Liver (tissue), 9 donors: Measurements from ENCODE around the gene TKTL1. TPM values are rescaled to one million over a fixed set of nuclear protein-coding genes. Genes with fewer than 3 reads are reported as not detected.

Experiments used
- DNase-seq: peaks from one replicate; pipeline ENCODE4 v3.0.0-alpha.2; 2017; ENCODE audit warnings: low spot score
- H3K27ac ChIP-seq, 2 donors: one replicate each; pipeline ENCODE4 v1.7.0; 2013; ENCODE audit warnings: inconsistent platforms in 2 of 2, low read length in 2 of 2, control low read depth in 1 of 2, low read depth in 1 of 2, mild to moderate bottlenecking in 1 of 2
- H3K27me3 ChIP-seq, 4 donors: one replicate each; pipeline versions ENCODE4 v1.6.1 to v1.7.0; 2013; ENCODE audit warnings: low read length in 3 of 4, inconsistent platforms in 1 of 4, mild to moderate bottlenecking in 1 of 4, moderate library complexity in 1 of 4; ENCODE audit not compliant: control insufficient read depth in 4 of 4, insufficient read depth in 4 of 4
- H3K36me3 ChIP-seq, 4 donors: one replicate each; pipeline versions ENCODE4 v1.6.1 to v1.7.0; 2013; ENCODE audit warnings: low read length in 3 of 4, mild to moderate bottlenecking in 3 of 4, low read depth in 1 of 4, moderate library complexity in 1 of 4; ENCODE audit not compliant: control insufficient read depth in 4 of 4, insufficient read depth in 3 of 4
- H3K4me1 ChIP-seq, 4 donors: one replicate each; pipeline versions ENCODE4 v1.6.1 to v1.7.0; 2013; ENCODE audit warnings: low read length in 3 of 4, mild to moderate bottlenecking in 3 of 4, moderate library complexity in 1 of 4; ENCODE audit not compliant: control insufficient read depth in 4 of 4, insufficient read depth in 4 of 4
- H3K4me3 ChIP-seq, 3 donors: one replicate each; pipeline versions ENCODE4 v1.6.1 to v1.7.0; 2013; ENCODE audit warnings: low read length in 3 of 3, control low read depth in 1 of 3, low read depth in 1 of 3, mild to moderate bottlenecking in 1 of 3
- H3K9ac ChIP-seq, 2 donors: one replicate each; pipeline ENCODE4 v1.7.0; 2013; ENCODE audit warnings: low read length in 2 of 2, mild to moderate bottlenecking in 2 of 2, moderate library complexity in 2 of 2, control low read depth in 1 of 2, low read depth in 1 of 2
- H3K9me3 ChIP-seq, 4 donors: one replicate each; pipeline versions ENCODE4 v1.6.1 to v1.7.0; 2013; ENCODE audit warnings: low read length in 3 of 4; ENCODE audit not compliant: control insufficient read depth in 4 of 4
- CTCF ChIP-seq: fragments of 150-350 bp; IDR thresholded peaks from 2 replicates; pipeline ENCODE4 v1.5.1; 2017; ENCODE audit warnings: improper control_type of control experiment, low read depth, low read length; ENCODE audit not compliant: missing input control
- EGR1 ChIP-seq, 2 donors: IDR thresholded peaks; 2 replicates each; pipeline ENCODE4 v1.6.1; 2016 to 2018; ENCODE audit warnings: antibody characterized with exemption in 2 of 2, low read depth in 2 of 2
- FOXA1 ChIP-seq: IDR thresholded peaks from 2 replicates; pipeline ENCODE4 v1.6.1; 2016; ENCODE audit warnings: antibody characterized with exemption
- FOXA2 ChIP-seq: IDR thresholded peaks from 2 replicates; pipeline ENCODE4 v1.6.1; 2016; ENCODE audit warnings: antibody characterized with exemption
- GABPA ChIP-seq, 2 donors: IDR thresholded peaks in 1 of 2; conservative IDR thresholded peaks in 1 of 2; 2 replicates each; pipeline ENCODE4 v1.6.1; 2016; ENCODE audit warnings: antibody characterized with exemption in 2 of 2, mild to moderate bottlenecking in 1 of 2, moderate library complexity in 1 of 2
- HNF4A ChIP-seq, 2 donors: conservative IDR thresholded peaks; 2 replicates each; pipeline ENCODE4 v1.6.1; 2016; ENCODE audit warnings: antibody characterized with exemption in 2 of 2, mild to moderate bottlenecking in 2 of 2
- HNF4G ChIP-seq: IDR thresholded peaks from 2 replicates; pipeline ENCODE4 v1.6.1; 2016; ENCODE audit warnings: antibody characterized with exemption
- MAX ChIP-seq: IDR thresholded peaks from 2 replicates; pipeline ENCODE4 v1.6.1; 2016; ENCODE audit warnings: antibody characterized with exemption
- NR2F2 ChIP-seq: IDR thresholded peaks from 2 replicates; pipeline ENCODE4 v1.6.1; 2016; ENCODE audit warnings: antibody characterized with exemption
- RAD21 ChIP-seq, 2 donors: IDR thresholded peaks; 2 replicates each; pipeline ENCODE4 v1.6.1; 2016; ENCODE audit warnings: antibody characterized with exemption in 2 of 2, mild to moderate bottlenecking in 2 of 2
- REST ChIP-seq: IDR thresholded peaks from 2 replicates; pipeline ENCODE4 v1.6.1; 2016; ENCODE audit warnings: antibody characterized with exemption, mild to moderate bottlenecking
- RXRA ChIP-seq, 2 donors: IDR thresholded peaks; 2 replicates each; pipeline ENCODE4 v1.6.1; 2017 to 2018; ENCODE audit warnings: antibody characterized with exemption in 2 of 2, mild to moderate bottlenecking in 1 of 2
- SP1 ChIP-seq: IDR thresholded peaks from 2 replicates; pipeline ENCODE4 v1.6.1; 2018; ENCODE audit warnings: antibody characterized with exemption, mild to moderate bottlenecking
- TAF1 ChIP-seq: conservative IDR thresholded peaks from 2 replicates; pipeline ENCODE4 v1.6.1; 2016; ENCODE audit warnings: antibody characterized with exemption, mild to moderate bottlenecking
- YY1 ChIP-seq: IDR thresholded peaks from 2 replicates; pipeline ENCODE4 v1.6.1; 2016; ENCODE audit warnings: antibody characterized with exemption, mild to moderate bottlenecking
- ZBTB33 ChIP-seq: IDR thresholded peaks from 2 replicates; pipeline ENCODE4 v1.6.1; 2016; ENCODE audit warnings: antibody characterized with exemption
- WGBS: extraction: QIAGEN DNeasy Blood & Tissue Kit; methylation state at CpG from one replicate; pipeline ENCODE4 v1.1.7; 2013; 5-methylcytosine and 5-hydroxymethylcytosine counted together
- polyA plus RNA-seq, 2 donors: library from polyadenylated mRNA; stranded (reverse) in 1 of 2; unstranded in 1 of 2; fragments of 200-250 nt in 1 of 2; fragments of >200 nt in 1 of 2; fragmentation: Nextera tagmentation in 1 of 2; extraction: Ambion mirVana in 1 of 2; gene quantifications; one replicate each; pipeline versions ENCODE4 v1.2.1 to v1.2.3, GENCODE V29; 2013 to 2015
- total RNA-seq, 2 donors: library from RNA; depleted of rRNA; stranded (reverse); fragments of >200 nt; gene quantifications; one replicate each; pipeline ENCODE4 v1.2.3, GENCODE V29; 2014
- donor health status: healthy.
- donor health status: healthy.
- donor health status: healthy.
- donor health status: healthy.
- donor health status: healthy.

The TKTL1 gene
- total and polyA plus RNA-seq, 4 donors: under 0.01 TPM; not detected in 3

GRCh38 chrX:154329294-154329693 is 33.7 kb downstream of the TKTL1 start:
- no peak for DNase-seq
- WGBS: 92% methylated on average over 10 of the region's 10 CpGs
- TF ChIP-seq GABPA (IDR thresholded peaks at IDR 0.05 in 1 of 2, conservative IDR thresholded peaks at IDR 0.05 in 1 of 2) (no peak), FOXA2 (no peak), RAD21 (IDR thresholded peaks at IDR 0.05) (no peak), HNF4G (no peak), MAX (no peak), NR2F2 (no peak), RXRA (IDR thresholded peaks at IDR 0.05) (no peak), SP1 (no peak), EGR1 (IDR thresholded peaks at IDR 0.05; ENCODE audit: low read depth in 2 of 2) (no peak), YY1 (no peak), REST (no peak), CTCF (no peak), ZBTB33 (no peak), FOXA1 (no peak), TAF1 (no peak), HNF4A (conservative IDR thresholded peaks at IDR 0.05) (no peak)
- no peak overlapping the region for H3K9ac ChIP-seq
- no peak overlapping the region for H3K4me3 ChIP-seq
- no peaks in the 10 kb centered on the region for H3K36me3 ChIP-seq
- H3K27me3 ChIP-seq: no peaks in the 10 kb centered on the region
- H3K9me3 ChIP-seq: no peaks in the 10 kb centered on the region
- no peak overlapping the region for H3K27ac ChIP-seq
- peaks cover 0 to 5% (median 0%) of the 10 kb centered on the region in 4 donors for H3K4me1 ChIP-seq

- H3K27me3 ChIP-seq: no peaks in the 10 kb centered on the region
- no peaks in the 10 kb centered on the region for H3K36me3 ChIP-seq
- H3K9ac ChIP-seq: no peak overlapping the region
- no peaks in the 10 kb centered on the region for H3K4me1 ChIP-seq
- H3K4me3 ChIP-seq: no peak overlapping the region
- no peak overlapping the region for H3K27ac ChIP-seq
- no peaks in the 10 kb centered on the region for H3K9me3 ChIP-seq
- 97% methylated on average over 29 of the region's 29 CpGs for WGBS
- TF ChIP-seq MAX (no peak), CTCF (no peak), ZBTB33 (no peak), HNF4A (conservative IDR thresholded peaks at IDR 0.05) (no peak), HNF4G (no peak), SP1 (no peak), FOXA1 (no peak)
- no peak for DNase-seq
These were observed 37.0 kb downstream of the TKTL1 start for GRCh38 chrX:154332561-154332960.
